ENCODE measurements around the gene BIRC3.

DNA sequence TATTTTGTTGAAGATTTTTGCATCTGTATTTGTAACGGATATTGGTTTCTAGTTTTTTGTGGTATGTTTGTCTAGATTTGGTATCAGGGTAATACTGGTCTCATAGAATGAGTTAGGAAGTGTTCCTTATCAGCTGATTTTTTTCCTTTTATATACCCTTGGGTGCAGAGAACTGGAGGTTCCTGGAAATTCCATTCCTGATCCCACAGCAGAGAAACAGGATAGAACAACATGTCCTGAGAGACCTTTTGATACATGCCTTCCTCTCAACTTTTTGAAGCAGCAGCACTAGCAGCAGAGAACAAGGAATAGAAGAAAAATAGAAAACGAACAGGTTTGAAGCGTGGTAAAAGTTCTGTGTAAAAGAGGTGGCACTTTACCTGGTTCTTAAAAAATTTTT, 66.6 kb downstream of the BIRC3 start:
- TF ChIP-seq, protein P1, sequence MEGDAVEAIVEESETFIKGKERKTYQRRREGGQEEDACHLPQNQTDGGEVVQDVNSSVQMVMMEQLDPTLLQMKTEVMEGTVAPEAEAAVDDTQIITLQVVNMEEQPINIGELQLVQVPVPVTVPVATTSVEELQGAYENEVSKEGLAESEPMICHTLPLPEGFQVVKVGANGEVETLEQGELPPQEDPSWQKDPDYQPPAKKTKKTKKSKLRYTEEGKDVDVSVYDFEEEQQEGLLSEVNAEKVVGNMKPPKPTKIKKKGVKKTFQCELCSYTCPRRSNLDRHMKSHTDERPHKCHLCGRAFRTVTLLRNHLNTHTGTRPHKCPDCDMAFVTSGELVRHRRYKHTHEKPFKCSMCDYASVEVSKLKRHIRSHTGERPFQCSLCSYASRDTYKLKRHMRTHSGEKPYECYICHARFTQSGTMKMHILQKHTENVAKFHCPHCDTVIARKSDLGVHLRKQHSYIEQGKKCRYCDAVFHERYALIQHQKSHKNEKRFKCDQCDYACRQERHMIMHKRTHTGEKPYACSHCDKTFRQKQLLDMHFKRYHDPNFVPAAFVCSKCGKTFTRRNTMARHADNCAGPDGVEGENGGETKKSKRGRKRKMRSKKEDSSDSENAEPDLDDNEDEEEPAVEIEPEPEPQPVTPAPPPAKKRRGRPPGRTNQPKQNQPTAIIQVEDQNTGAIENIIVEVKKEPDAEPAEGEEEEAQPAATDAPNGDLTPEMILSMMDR (IDR thresholded peaks at IDR 0.05) = no peak
- TF ChIP-seq KDM1A (IDR thresholded peaks at IDR 0.05; ENCODE audit: low read depth) (no peak), HOXA7 (CRISPR knock-in tag; IDR thresholded peaks at IDR 0.05) (no peak), POLR2A (IDR thresholded peaks at IDR 0.05; ENCODE audit: low read length) (no peak), HOXB5 (CRISPR knock-in tag; IDR thresholded peaks at IDR 0.05) (no peak), CEBPB (IDR thresholded peaks at IDR 0.05) (no peak), EHMT2 (IDR thresholded peaks at IDR 0.05; ENCODE audit: low read depth) (no peak), KDM5A (IDR thresholded peaks at IDR 0.05) (no peak), RAD21 (conservative IDR thresholded peaks at IDR 0.05 in 1 of 2, IDR thresholded peaks at IDR 0.05 in 1 of 2) (no peak)
- TF ChIP-seq, protein P2, sequence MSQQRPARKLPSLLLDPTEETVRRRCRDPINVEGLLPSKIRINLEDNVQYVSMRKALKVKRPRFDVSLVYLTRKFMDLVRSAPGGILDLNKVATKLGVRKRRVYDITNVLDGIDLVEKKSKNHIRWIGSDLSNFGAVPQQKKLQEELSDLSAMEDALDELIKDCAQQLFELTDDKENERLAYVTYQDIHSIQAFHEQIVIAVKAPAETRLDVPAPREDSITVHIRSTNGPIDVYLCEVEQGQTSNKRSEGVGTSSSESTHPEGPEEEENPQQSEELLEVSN (IDR thresholded peaks at IDR 0.05; ENCODE audit: borderline replicate concordance, low read depth) = no peak
- TF ChIP-seq, protein P3, sequence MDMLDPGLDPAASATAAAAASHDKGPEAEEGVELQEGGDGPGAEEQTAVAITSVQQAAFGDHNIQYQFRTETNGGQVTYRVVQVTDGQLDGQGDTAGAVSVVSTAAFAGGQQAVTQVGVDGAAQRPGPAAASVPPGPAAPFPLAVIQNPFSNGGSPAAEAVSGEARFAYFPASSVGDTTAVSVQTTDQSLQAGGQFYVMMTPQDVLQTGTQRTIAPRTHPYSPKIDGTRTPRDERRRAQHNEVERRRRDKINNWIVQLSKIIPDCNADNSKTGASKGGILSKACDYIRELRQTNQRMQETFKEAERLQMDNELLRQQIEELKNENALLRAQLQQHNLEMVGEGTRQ (IDR thresholded peaks at IDR 0.05) = no peak
